ENCODE measurements around the gene BROX. TPM values are rescaled to one million over a fixed set of nuclear protein-coding genes. Genes with fewer than 3 reads are reported as not detected.

Gene BROX
- total RNA-seq, 2 donors from 2014 or later, result 22.8 to 26.3 TPM

- WGBS, 2 experiments (ENCODE audit: insufficient coverage in 1 of 2, insufficient read length in 1 of 2), result 96 to 100% methylated on average over 1 of the region's 1 CpG
- H3K36me3 ChIP-seq (ENCODE audit: control insufficient read depth, insufficient read depth, low read length), result peaks cover 78% of the 10 kb centered on the region
Observed at GRCh38 chr1:222730866-222731265, 18.5 kb downstream of the BROX start.

GRCh38 chr1:222732216-222733159 lies 20.1 kb downstream of the BROX start:
- Histone ChIP-seq H3K9ac (ENCODE audit: extremely low read depth, low read length, poor library complexity, severe bottlenecking) (no peak overlapping the region), H3K4me1 (ENCODE audit: control insufficient read depth, insufficient read depth, low read length) (no peaks in the 10 kb centered on the region), H3K4me3 (ENCODE audit: low read length) (no peak overlapping the region), H3K9me3 (ENCODE audit: control insufficient read depth, low read length) (no peaks in the 10 kb centered on the region), H3K36me3 (ENCODE audit: control insufficient read depth, insufficient read depth, low read length) (peaks cover 65% of the 10 kb centered on the region), H3K27ac (ENCODE audit: low read depth, low read length) (no peak overlapping the region), H3K27me3 (ENCODE audit: control insufficient read depth, insufficient read depth, low read length, poor library complexity, severe bottlenecking) (no peaks in the 10 kb centered on the region)
- TF ChIP-seq, protein P1, sequence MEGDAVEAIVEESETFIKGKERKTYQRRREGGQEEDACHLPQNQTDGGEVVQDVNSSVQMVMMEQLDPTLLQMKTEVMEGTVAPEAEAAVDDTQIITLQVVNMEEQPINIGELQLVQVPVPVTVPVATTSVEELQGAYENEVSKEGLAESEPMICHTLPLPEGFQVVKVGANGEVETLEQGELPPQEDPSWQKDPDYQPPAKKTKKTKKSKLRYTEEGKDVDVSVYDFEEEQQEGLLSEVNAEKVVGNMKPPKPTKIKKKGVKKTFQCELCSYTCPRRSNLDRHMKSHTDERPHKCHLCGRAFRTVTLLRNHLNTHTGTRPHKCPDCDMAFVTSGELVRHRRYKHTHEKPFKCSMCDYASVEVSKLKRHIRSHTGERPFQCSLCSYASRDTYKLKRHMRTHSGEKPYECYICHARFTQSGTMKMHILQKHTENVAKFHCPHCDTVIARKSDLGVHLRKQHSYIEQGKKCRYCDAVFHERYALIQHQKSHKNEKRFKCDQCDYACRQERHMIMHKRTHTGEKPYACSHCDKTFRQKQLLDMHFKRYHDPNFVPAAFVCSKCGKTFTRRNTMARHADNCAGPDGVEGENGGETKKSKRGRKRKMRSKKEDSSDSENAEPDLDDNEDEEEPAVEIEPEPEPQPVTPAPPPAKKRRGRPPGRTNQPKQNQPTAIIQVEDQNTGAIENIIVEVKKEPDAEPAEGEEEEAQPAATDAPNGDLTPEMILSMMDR (conservative IDR thresholded peaks at IDR 0.05), result no peak
- Mint-ChIP-seq H3K27ac (no peak overlapping the region), H3K4me3 (no peak overlapping the region), H3K36me3 (ENCODE audit: low read depth) (peaks cover 42% of the 10 kb centered on the region), H3K27me3 (ENCODE audit: insufficient read depth) (no peaks in the 10 kb centered on the region), H3K9me3 (no peaks in the 10 kb centered on the region), H3K4me1 (peaks cover 5% of the 10 kb centered on the region)
- no peak for DNase-seq
- WGBS, 2 experiments (ENCODE audit: insufficient coverage in 1 of 2, insufficient read length in 1 of 2), result 100% methylated on average over 2 of the region's 3 CpGs; no CpG with 5 or more reads in 1 of the 2 experiments

More at GRCh38 chr1:222730866-222731265, 18.5 kb downstream of the BROX start:
- Mint-ChIP-seq H3K4me1 (no peaks in the 10 kb centered on the region), H3K4me3 (no peak overlapping the region), H3K36me3 (ENCODE audit: low read depth) (peaks cover 48% of the 10 kb centered on the region), H3K9me3 (no peaks in the 10 kb centered on the region), H3K27me3 (ENCODE audit: insufficient read depth) (no peaks in the 10 kb centered on the region), H3K27ac (no peak overlapping the region)
- DNase-seq, result no peak
- TF ChIP-seq, protein P1 (conservative IDR thresholded peaks at IDR 0.05), result no peak
- H3K4me1 ChIP-seq (ENCODE audit: control insufficient read depth, insufficient read depth, low read length), result no peaks in the 10 kb centered on the region
- H3K9ac ChIP-seq (ENCODE audit: extremely low read depth, low read length, poor library complexity, severe bottlenecking), result no peak overlapping the region
- no peak overlapping the region for H3K27ac ChIP-seq (ENCODE audit: low read depth, low read length)
- no peaks in the 10 kb centered on the region for H3K27me3 ChIP-seq (ENCODE audit: control insufficient read depth, insufficient read depth, low read length, poor library complexity, severe bottlenecking)
- H3K9me3 ChIP-seq (ENCODE audit: control insufficient read depth, low read length), result no peaks in the 10 kb centered on the region
- no peak overlapping the region for H3K4me3 ChIP-seq (ENCODE audit: low read length)

GRCh38 chr1:222734740-222735139 lies 22.4 kb downstream of the BROX start:
- no peak overlapping the region for H3K27ac Mint-ChIP-seq
- H3K36me3 Mint-ChIP-seq (ENCODE audit: low read depth), result peaks cover 31% of the 10 kb centered on the region
- Histone ChIP-seq H3K9me3 (ENCODE audit: control insufficient read depth, low read length) (no peaks in the 10 kb centered on the region), H3K9ac (ENCODE audit: extremely low read depth, low read length, poor library complexity, severe bottlenecking) (no peak overlapping the region), H3K36me3 (ENCODE audit: control insufficient read depth, insufficient read depth, low read length) (peaks cover 43% of the 10 kb centered on the region), H3K27me3 (ENCODE audit: control insufficient read depth, insufficient read depth, low read length, poor library complexity, severe bottlenecking) (no peaks in the 10 kb centered on the region), H3K4me1 (ENCODE audit: control insufficient read depth, insufficient read depth, low read length) (no peaks in the 10 kb centered on the region), H3K4me3 (ENCODE audit: low read length) (no peak overlapping the region), H3K27ac (ENCODE audit: low read depth, low read length) (no peak overlapping the region)
- TF ChIP-seq, protein P1 (conservative IDR thresholded peaks at IDR 0.05), result no peak
- no peak for DNase-seq
- WGBS, 2 experiments (ENCODE audit: insufficient coverage in 1 of 2, insufficient read length in 1 of 2), result 100% methylated on average over 1 of the region's 1 CpG; no CpG with 5 or more reads in 1 of the 2 experiments
- H3K27me3 Mint-ChIP-seq (ENCODE audit: insufficient read depth), result no peaks in the 10 kb centered on the region
- H3K9me3 Mint-ChIP-seq, result no peaks in the 10 kb centered on the region
- peaks cover 5% of the 10 kb centered on the region for H3K4me1 Mint-ChIP-seq
- no peak overlapping the region for H3K4me3 Mint-ChIP-seq
